H1 (cell line): ENCODE measurements around the gene FAM184B. TPM values are rescaled to one million over a fixed set of nuclear protein-coding genes. Genes with fewer than 3 reads are reported as not detected.

Experiments used
- ASH2L ChIP-seq: fragments of 200-600, 300-600 bp; sonication (generic); IDR thresholded peaks from one replicate; pipeline ENCODE4 v1.7.1; 2017; ENCODE audit warnings: low read length
- BACH1 ChIP-seq: IDR thresholded peaks from 2 replicates; pipeline ENCODE4 v1.6.1; 2012; ENCODE audit warnings: low read length, improper control_type of control experiment
- CREB1 ChIP-seq: IDR thresholded peaks from 2 replicates; pipeline ENCODE4 v1.6.1; 2012; ENCODE audit warnings: inconsistent platforms
- EGR1 ChIP-seq: IDR thresholded peaks from 2 replicates; pipeline ENCODE4 v1.6.1; 2011; ENCODE audit warnings: low read depth, low read length, borderline replicate concordance
- GABPA ChIP-seq: IDR thresholded peaks from 2 replicates; pipeline ENCODE4 v1.6.1; 2011; ENCODE audit warnings: mild to moderate bottlenecking, low read length, moderate library complexity, borderline replicate concordance; ENCODE audit not compliant: insufficient read depth
- KDM4A ChIP-seq: IDR thresholded peaks from one replicate; pipeline ENCODE4 v1.7.1; 2012; ENCODE audit warnings: low read depth, mild to moderate bottlenecking, moderate library complexity, low read length, inconsistent platforms; ENCODE audit not compliant: severe bottlenecking
- PHF8 ChIP-seq: fragments of 200-600 bp; sonication (generic); conservative IDR thresholded peaks from 2 replicates; pipeline ENCODE4 v1.7.1; 2012; ENCODE audit warnings: low read depth, mild to moderate bottlenecking, inconsistent platforms, low read length, moderate library complexity
- POU5F1 ChIP-seq: IDR thresholded peaks from 2 replicates; pipeline ENCODE4 v1.6.1; 2011; ENCODE audit warnings: low read depth, mild to moderate bottlenecking, low read length, moderate library complexity
- RFX5 ChIP-seq: IDR thresholded peaks from 2 replicates; pipeline ENCODE4 v1.6.1; 2011; ENCODE audit warnings: low read depth, low read length, improper control_type of control experiment, borderline replicate concordance
- SIX5 ChIP-seq: IDR thresholded peaks from 2 replicates; pipeline ENCODE4 v1.6.1; 2011; ENCODE audit warnings: mild to moderate bottlenecking, low read depth, low read length
- TEAD4 ChIP-seq: IDR thresholded peaks from 2 replicates; pipeline ENCODE4 v1.6.1; 2012; ENCODE audit warnings: low read depth, low read length, inconsistent platforms, mixed read lengths
- polyA plus RNA-seq, 7 experiments: library from polyadenylated mRNA; depleted of rRNA in 3 of 7; stranded (reverse) in 5 of 7; unstranded in 2 of 7; fragments of >200 nt in 5 of 7; fragments of 200-250 nt in 2 of 7; gene quantifications; 1 replicate in 5 of 7; 2 replicates in 1 of 7; 4 replicates in 1 of 7; pipeline versions ENCODE4 v1.2.1 to v1.2.3, GENCODE V29; 2011 to 2013; ENCODE audit warnings: missing spikeins in 2 of 7, mixed read lengths in 2 of 7
- total RNA-seq: library from RNA; stranded (reverse); fragmentation: NEBNext Ultra II Directional; extraction: Animal tissue kit (Norgen Biotek cat#: 25700); gene quantifications from 2 replicates; pipeline ENCODE4 v1.2.1, GENCODE V29; 2021
- TF ChIP-seq, protein P1 (sequence below): fragments of 300-600 bp; sonication (generic); IDR thresholded peaks from 2 replicates; pipeline ENCODE4 v1.7.1; 2012; ENCODE audit warnings: low read length, moderate library complexity, mild to moderate bottlenecking, inconsistent platforms; ENCODE audit not compliant: insufficient replicate concordance
- TF ChIP-seq, protein P2 (sequence below): IDR thresholded peaks from 2 replicates; pipeline ENCODE4 v1.6.1; 2012; ENCODE audit warnings: inconsistent platforms

FAM184B gene
- total and polyA plus RNA-seq, 2 of the 8 experiments (the other 6 are each of a cell fraction or from before 2014, with no cell fraction given), result 0.05 to 0.39 TPM

DNA sequence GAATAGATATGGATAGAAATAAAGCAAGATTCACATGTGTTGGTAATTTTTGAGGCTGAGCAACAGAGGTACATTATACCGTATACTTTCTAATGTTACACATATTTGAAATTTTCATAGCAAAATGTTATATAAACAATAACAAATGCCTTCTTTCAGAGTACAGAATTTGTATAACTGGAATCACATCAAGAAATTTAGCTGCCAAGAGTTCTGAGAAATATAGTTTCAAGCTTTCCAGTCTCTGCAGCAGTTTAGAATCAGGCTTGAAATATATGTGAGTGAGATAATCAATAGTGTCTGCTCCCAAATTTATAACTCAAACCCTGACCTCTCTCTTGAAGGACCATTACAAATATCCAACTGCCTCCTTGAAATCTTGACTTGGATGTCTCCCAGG, 23.8 kb downstream of the FAM184B start (continued):
- TF ChIP-seq, protein P1, sequence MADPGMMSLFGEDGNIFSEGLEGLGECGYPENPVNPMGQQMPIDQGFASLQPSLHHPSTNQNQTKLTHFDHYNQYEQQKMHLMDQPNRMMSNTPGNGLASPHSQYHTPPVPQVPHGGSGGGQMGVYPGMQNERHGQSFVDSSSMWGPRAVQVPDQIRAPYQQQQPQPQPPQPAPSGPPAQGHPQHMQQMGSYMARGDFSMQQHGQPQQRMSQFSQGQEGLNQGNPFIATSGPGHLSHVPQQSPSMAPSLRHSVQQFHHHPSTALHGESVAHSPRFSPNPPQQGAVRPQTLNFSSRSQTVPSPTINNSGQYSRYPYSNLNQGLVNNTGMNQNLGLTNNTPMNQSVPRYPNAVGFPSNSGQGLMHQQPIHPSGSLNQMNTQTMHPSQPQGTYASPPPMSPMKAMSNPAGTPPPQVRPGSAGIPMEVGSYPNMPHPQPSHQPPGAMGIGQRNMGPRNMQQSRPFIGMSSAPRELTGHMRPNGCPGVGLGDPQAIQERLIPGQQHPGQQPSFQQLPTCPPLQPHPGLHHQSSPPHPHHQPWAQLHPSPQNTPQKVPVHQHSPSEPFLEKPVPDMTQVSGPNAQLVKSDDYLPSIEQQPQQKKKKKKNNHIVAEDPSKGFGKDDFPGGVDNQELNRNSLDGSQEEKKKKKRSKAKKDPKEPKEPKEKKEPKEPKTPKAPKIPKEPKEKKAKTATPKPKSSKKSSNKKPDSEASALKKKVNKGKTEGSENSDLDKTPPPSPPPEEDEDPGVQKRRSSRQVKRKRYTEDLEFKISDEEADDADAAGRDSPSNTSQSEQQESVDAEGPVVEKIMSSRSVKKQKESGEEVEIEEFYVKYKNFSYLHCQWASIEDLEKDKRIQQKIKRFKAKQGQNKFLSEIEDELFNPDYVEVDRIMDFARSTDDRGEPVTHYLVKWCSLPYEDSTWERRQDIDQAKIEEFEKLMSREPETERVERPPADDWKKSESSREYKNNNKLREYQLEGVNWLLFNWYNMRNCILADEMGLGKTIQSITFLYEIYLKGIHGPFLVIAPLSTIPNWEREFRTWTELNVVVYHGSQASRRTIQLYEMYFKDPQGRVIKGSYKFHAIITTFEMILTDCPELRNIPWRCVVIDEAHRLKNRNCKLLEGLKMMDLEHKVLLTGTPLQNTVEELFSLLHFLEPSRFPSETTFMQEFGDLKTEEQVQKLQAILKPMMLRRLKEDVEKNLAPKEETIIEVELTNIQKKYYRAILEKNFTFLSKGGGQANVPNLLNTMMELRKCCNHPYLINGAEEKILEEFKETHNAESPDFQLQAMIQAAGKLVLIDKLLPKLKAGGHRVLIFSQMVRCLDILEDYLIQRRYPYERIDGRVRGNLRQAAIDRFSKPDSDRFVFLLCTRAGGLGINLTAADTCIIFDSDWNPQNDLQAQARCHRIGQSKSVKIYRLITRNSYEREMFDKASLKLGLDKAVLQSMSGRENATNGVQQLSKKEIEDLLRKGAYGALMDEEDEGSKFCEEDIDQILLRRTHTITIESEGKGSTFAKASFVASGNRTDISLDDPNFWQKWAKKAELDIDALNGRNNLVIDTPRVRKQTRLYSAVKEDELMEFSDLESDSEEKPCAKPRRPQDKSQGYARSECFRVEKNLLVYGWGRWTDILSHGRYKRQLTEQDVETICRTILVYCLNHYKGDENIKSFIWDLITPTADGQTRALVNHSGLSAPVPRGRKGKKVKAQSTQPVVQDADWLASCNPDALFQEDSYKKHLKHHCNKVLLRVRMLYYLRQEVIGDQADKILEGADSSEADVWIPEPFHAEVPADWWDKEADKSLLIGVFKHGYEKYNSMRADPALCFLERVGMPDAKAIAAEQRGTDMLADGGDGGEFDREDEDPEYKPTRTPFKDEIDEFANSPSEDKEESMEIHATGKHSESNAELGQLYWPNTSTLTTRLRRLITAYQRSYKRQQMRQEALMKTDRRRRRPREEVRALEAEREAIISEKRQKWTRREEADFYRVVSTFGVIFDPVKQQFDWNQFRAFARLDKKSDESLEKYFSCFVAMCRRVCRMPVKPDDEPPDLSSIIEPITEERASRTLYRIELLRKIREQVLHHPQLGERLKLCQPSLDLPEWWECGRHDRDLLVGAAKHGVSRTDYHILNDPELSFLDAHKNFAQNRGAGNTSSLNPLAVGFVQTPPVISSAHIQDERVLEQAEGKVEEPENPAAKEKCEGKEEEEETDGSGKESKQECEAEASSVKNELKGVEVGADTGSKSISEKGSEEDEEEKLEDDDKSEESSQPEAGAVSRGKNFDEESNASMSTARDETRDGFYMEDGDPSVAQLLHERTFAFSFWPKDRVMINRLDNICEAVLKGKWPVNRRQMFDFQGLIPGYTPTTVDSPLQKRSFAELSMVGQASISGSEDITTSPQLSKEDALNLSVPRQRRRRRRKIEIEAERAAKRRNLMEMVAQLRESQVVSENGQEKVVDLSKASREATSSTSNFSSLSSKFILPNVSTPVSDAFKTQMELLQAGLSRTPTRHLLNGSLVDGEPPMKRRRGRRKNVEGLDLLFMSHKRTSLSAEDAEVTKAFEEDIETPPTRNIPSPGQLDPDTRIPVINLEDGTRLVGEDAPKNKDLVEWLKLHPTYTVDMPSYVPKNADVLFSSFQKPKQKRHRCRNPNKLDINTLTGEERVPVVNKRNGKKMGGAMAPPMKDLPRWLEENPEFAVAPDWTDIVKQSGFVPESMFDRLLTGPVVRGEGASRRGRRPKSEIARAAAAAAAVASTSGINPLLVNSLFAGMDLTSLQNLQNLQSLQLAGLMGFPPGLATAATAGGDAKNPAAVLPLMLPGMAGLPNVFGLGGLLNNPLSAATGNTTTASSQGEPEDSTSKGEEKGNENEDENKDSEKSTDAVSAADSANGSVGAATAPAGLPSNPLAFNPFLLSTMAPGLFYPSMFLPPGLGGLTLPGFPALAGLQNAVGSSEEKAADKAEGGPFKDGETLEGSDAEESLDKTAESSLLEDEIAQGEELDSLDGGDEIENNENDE, result no peak
- no peak for TF ChIP-seq GABPA
- TF ChIP-seq, protein P2, sequence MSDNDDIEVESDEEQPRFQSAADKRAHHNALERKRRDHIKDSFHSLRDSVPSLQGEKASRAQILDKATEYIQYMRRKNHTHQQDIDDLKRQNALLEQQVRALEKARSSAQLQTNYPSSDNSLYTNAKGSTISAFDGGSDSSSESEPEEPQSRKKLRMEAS, result no peak
- no peak for TF ChIP-seq POU5F1
- TF ChIP-seq PHF8, result no peak
- TF ChIP-seq RFX5, result no peak
- TF ChIP-seq SIX5, result no peak
- TF ChIP-seq CREB1, result no peak
- no peak for TF ChIP-seq KDM4A
- no peak for TF ChIP-seq ASH2L
- TF ChIP-seq TEAD4, result no peak
- no peak for TF ChIP-seq EGR1
- no peak for TF ChIP-seq BACH1
